SK-N-DZ (cell line): ENCODE results near the gene ANKS4B.
"Not testable (repeated sequence)": the region's sequence is repeated elsewhere in the genome, so short reads cannot be mapped to it uniquely, and the experiment has no call there.

Experiments
- DNase-seq: peaks from one replicate; pipeline ENCODE4 v3.0.0-alpha.2; 2015; ENCODE audit warnings: low spot score

Gene ANKS4B

GRCh38 chr16:21289789-21290188 is 56.3 kb downstream of the ANKS4B start:
- not testable (repeated sequence) for DNase-seq

GRCh38 chr16:21300309-21301167 is 67.0 kb downstream of the ANKS4B start:
- peak; percentile 91 for DNase-seq

- DNase-seq, result peak; percentile 45
Observed at GRCh38 chr16:21301168-21301894, 67.8 kb downstream of the ANKS4B start.

- no peak for DNase-seq
Observed at GRCh38 chr16:21301895-21302291, 68.4 kb downstream of the ANKS4B start.

GRCh38 chr16:21302454-21302853 is 69.0 kb downstream of the ANKS4B start:
- DNase-seq, result no peak

GRCh38 chr16:21302898-21303528 is 69.5 kb downstream of the ANKS4B start:
- DNase-seq, result no peak
